Activated naive CD8-positive, alpha-beta T cell treated with anti-CD3 and anti-CD28 coated beads, Interleukin-2, amount 50 U/mL, for 16 hours (primary cell): ENCODE results near the gene SERINC3.

Experiments used
- DNase-seq: peaks from one replicate; pipeline ENCODE4 v3.0.0-alpha.2; 2020; ENCODE audit warnings: low read depth, low spot score

SERINC3 gene

GRCh38 chr20:44532981-44533331 is 11.1 kb upstream of the SERINC3 start:
- no peak for DNase-seq

GRCh38 chr20:44532259-44532980 is 10.6 kb upstream of the SERINC3 start:
- DNase-seq = no peak

- no peak for DNase-seq
Observed at GRCh38 chr20:44528309-44528708, 6.4 kb upstream of the SERINC3 start.

- DNase-seq = no peak
Observed at GRCh38 chr20:44527716-44528199, 5.9 kb upstream of the SERINC3 start.

GRCh38 chr20:44526129-44526528 is 4.3 kb upstream of the SERINC3 start:
- no peak for DNase-seq

GRCh38 chr20:44523746-44524145 is 1.9 kb upstream of the SERINC3 start:
- no peak for DNase-seq

- DNase-seq = no peak
Observed at GRCh38 chr20:44522841-44523240, 971 bp upstream of the SERINC3 start.

GRCh38 chr20:44520881-44521280 is 989 bp downstream of the SERINC3 start:
- no peak for DNase-seq

- DNase-seq = no peak
Observed at GRCh38 chr20:44518248-44518647, 3.6 kb downstream of the SERINC3 start.

- no peak for DNase-seq
Observed at GRCh38 chr20:44517454-44517853, 4.4 kb downstream of the SERINC3 start.

- DNase-seq = no peak
Observed at GRCh38 chr20:44516491-44516890, 5.4 kb downstream of the SERINC3 start.

GRCh38 chr20:44513871-44514270 is 8.0 kb downstream of the SERINC3 start:
- DNase-seq = no peak

- no peak for DNase-seq
Observed at GRCh38 chr20:44509762-44510161, 12.1 kb downstream of the SERINC3 start.

- no peak for DNase-seq
Observed at GRCh38 chr20:44504402-44505307, 17.2 kb downstream of the SERINC3 start.

- DNase-seq = no peak
Observed at GRCh38 chr20:44502968-44503367, 18.9 kb downstream of the SERINC3 start.

GRCh38 chr20:44501448-44501847 is 20.4 kb downstream of the SERINC3 start:
- DNase-seq = no peak

GRCh38 chr20:44500221-44500620 is 21.6 kb downstream of the SERINC3 start:
- no peak for DNase-seq

- no peak for DNase-seq
Observed at GRCh38 chr20:44497761-44498160, 24.1 kb downstream of the SERINC3 start.

GRCh38 chr20:44496976-44497375 is 24.9 kb downstream of the SERINC3 start:
- DNase-seq = no peak

GRCh38 chr20:44495802-44496481 is 25.9 kb downstream of the SERINC3 start:
- DNase-seq = no peak

- no peak for DNase-seq
Observed at GRCh38 chr20:44495257-44495656, 26.6 kb downstream of the SERINC3 start.

- DNase-seq = no peak
Observed at GRCh38 chr20:44494681-44495080, 27.2 kb downstream of the SERINC3 start.
